Common myeloid progenitor, CD34-positive (primary cell): ENCODE measurements around the gene ERICH6B.

Experiments used
- CTCF ChIA-PET: fragments of 350-600 bp; sonication (Branson Sonifier 250); formaldehyde crosslinking; loops from one replicate; lab custom pipeline; 2021; ENCODE audit warnings: antibody characterized with exemption; lab: Charles Lee
- POLR2A ChIA-PET: fragments of 350-600 bp; sonication (Branson Sonifier 250); formaldehyde crosslinking; loops from one replicate; lab custom pipeline; 2021; ENCODE audit warnings: antibody characterized with exemption; lab: Charles Lee
- DNase-seq, 3 donors: peaks; one replicate each; pipeline versions ENCODE4 v3.0.0 to v3.0.0-alpha.2; 2013
- H3K27ac ChIP-seq, 2 experiments: 1 replicate in 1 of 2; 2 replicates in 1 of 2; pipeline ENCODE4 v1.7.0; 2013; ENCODE audit warnings: inconsistent platforms in 2 of 2, low read length in 2 of 2, mild to moderate bottlenecking in 2 of 2, low read depth in 1 of 2, moderate library complexity in 1 of 2; ENCODE audit not compliant: severe bottlenecking in 2 of 2, insufficient read depth in 1 of 2, poor library complexity in 1 of 2
- H3K27me3 ChIP-seq, 5 experiments: replicated peaks in 2 of 5; 1 replicate in 3 of 5; 2 replicates in 2 of 5; pipeline versions ENCODE4 v1.6.1 to v1.7.0; 2013; ENCODE audit warnings: low read length in 4 of 5, mild to moderate bottlenecking in 2 of 5, moderate library complexity in 2 of 5, inconsistent platforms in 1 of 5; ENCODE audit not compliant: insufficient read depth in 5 of 5, control insufficient read depth in 4 of 5
- H3K36me3 ChIP-seq, 4 experiments: 1 replicate in 2 of 4; 2 replicates in 2 of 4; pipeline versions ENCODE4 v1.6.1 to v1.7.0; 2013; ENCODE audit warnings: low read length in 3 of 4, control low read depth in 1 of 4, mild to moderate bottlenecking in 1 of 4; ENCODE audit not compliant: control insufficient read depth in 4 of 4, insufficient read depth in 4 of 4
- H3K4me1 ChIP-seq, 4 experiments: 1 replicate in 3 of 4; 2 replicates in 1 of 4; pipeline versions ENCODE4 v1.6.1 to v1.7.1; 2013; ENCODE audit warnings: low read length in 3 of 4, mild to moderate bottlenecking in 3 of 4, control low read depth in 1 of 4, inconsistent platforms in 1 of 4, moderate library complexity in 1 of 4; ENCODE audit not compliant: control insufficient read depth in 4 of 4, insufficient read depth in 4 of 4; ENCODE audit errors: control extremely low read depth in 1 of 4
- H3K4me3 ChIP-seq, 7 experiments: 1 replicate in 4 of 7; 2 replicates in 3 of 7; pipeline versions ENCODE4 v1.5.1 to v1.7.0; 2013; ENCODE audit warnings: mild to moderate bottlenecking in 7 of 7, low read length in 6 of 7, moderate library complexity in 6 of 7, inconsistent platforms in 2 of 7, low read depth in 2 of 7, control low read depth in 1 of 7; ENCODE audit not compliant: insufficient read depth in 4 of 7, control insufficient read depth in 1 of 7; ENCODE audit errors: extremely low read depth in 1 of 7
- H3K9me3 ChIP-seq, 5 experiments: 1 replicate in 4 of 5; 2 replicates in 1 of 5; pipeline versions ENCODE4 v1.6.1 to v1.7.1; 2013; ENCODE audit warnings: low read length in 4 of 5, mild to moderate bottlenecking in 2 of 5, inconsistent platforms in 1 of 5, low read depth in 1 of 5, moderate library complexity in 1 of 5; ENCODE audit not compliant: control insufficient read depth in 4 of 5, insufficient read depth in 2 of 5; ENCODE audit errors: control extremely low read depth in 1 of 5
- WGBS: methylation state at CpG from one replicate; pipeline ENCODE4 v1.1.5; 2013; ENCODE audit not compliant: insufficient coverage; 5-methylcytosine and 5-hydroxymethylcytosine counted together

ERICH6B gene

GRCh38 chr13:45538382-45538781, 77.2 kb downstream of the ERICH6B start:
- H3K27me3 ChIP-seq: no peaks in the 10 kb centered on the region
- ChIA-PET POLR2A (no interaction called here), CTCF (interaction anchor here (1.1 kb wide), 1 partner anchor 12 kb away, joined by 3 read pairs; no protein-coding TSS in a partner anchor)
- no peak for DNase-seq
- H3K9me3 ChIP-seq: no peaks in the 10 kb centered on the region
- no peak overlapping the region for H3K27ac ChIP-seq
- peaks cover 13 to 30% (median 24%) of the 10 kb centered on the region in 4 experiments for H3K36me3 ChIP-seq
- H3K4me3 ChIP-seq: no peak overlapping the region
- no CpG with 5 or more reads among the region's 2 CpGs for WGBS
- H3K4me1 ChIP-seq: no peaks in the 10 kb centered on the region

- WGBS: 100% methylated on average over 1 of the region's 1 CpG
- no peak overlapping the region for H3K4me3 ChIP-seq
- H3K27me3 ChIP-seq: no peaks in the 10 kb centered on the region
- POLR2A ChIA-PET: no interaction called here
- no peaks in the 10 kb centered on the region for H3K9me3 ChIP-seq
- CTCF ChIA-PET: interaction anchor here (0.6 kb wide), 1 partner anchor 1880 kb away, joined by 4 read pairs; no protein-coding TSS in a partner anchor
- H3K27ac ChIP-seq: no peak overlapping the region
- H3K4me1 ChIP-seq: no peaks in the 10 kb centered on the region
- H3K36me3 ChIP-seq: peaks cover 14 to 37% (median 28%) of the 10 kb centered on the region in 4 experiments
- DNase-seq: no peak
Observed at GRCh38 chr13:45537516-45537915, 78.0 kb downstream of the ERICH6B start.

- H3K4me3 ChIP-seq: no peak overlapping the region
- ChIA-PET POLR2A (no interaction called here), CTCF (no interaction called here)
- H3K27ac ChIP-seq: no peak overlapping the region
- DNase-seq: no peak
- WGBS: no CpG with 5 or more reads among the region's 2 CpGs
- H3K9me3 ChIP-seq: no peaks in the 10 kb centered on the region
- H3K4me1 ChIP-seq: no peaks in the 10 kb centered on the region
- H3K27me3 ChIP-seq: no peaks in the 10 kb centered on the region
- H3K36me3 ChIP-seq: peaks cover 15 to 43% (median 30%) of the 10 kb centered on the region in 4 experiments
Observed at GRCh38 chr13:45536224-45536623, 79.3 kb downstream of the ERICH6B start.

GRCh38 chr13:45534604-45535003, 80.9 kb downstream of the ERICH6B start:
- H3K4me1 ChIP-seq: no peaks in the 10 kb centered on the region
- ChIA-PET POLR2A (no interaction called here), CTCF (interaction anchor here (0.6 kb wide), 1 partner anchor 205 kb away, joined by 3 read pairs; no protein-coding TSS in a partner anchor)
- H3K27me3 ChIP-seq: no peaks in the 10 kb centered on the region
- no peak overlapping the region for H3K4me3 ChIP-seq
- 100% methylated on average over 8 of the region's 9 CpGs for WGBS
- no peak for DNase-seq
- H3K9me3 ChIP-seq: no peaks in the 10 kb centered on the region
- no peak overlapping the region for H3K27ac ChIP-seq
- H3K36me3 ChIP-seq: peaks cover 16 to 58% (median 38%) of the 10 kb centered on the region in 4 experiments

- H3K4me1 ChIP-seq: no peaks in the 10 kb centered on the region
- peaks cover 15 to 67% (median 43%) of the 10 kb centered on the region in 4 experiments for H3K36me3 ChIP-seq
- H3K9me3 ChIP-seq: no peaks in the 10 kb centered on the region
- no peak overlapping the region for H3K27ac ChIP-seq
- no peaks in the 10 kb centered on the region for H3K27me3 ChIP-seq
- no peak for DNase-seq
- no peak overlapping the region for H3K4me3 ChIP-seq
- 94% methylated on average over 2 of the region's 3 CpGs for WGBS
- ChIA-PET POLR2A (no interaction called here), CTCF (no interaction called here)
Observed at GRCh38 chr13:45529758-45530157, 85.8 kb downstream of the ERICH6B start.

- 100% methylated on average over 2 of the region's 6 CpGs for WGBS
- H3K36me3 ChIP-seq: peaks cover 10 to 61% (median 36%) of the 10 kb centered on the region in 4 experiments
- DNase-seq: no peak
- ChIA-PET CTCF (no interaction called here), POLR2A (no interaction called here)
- H3K9me3 ChIP-seq: no peaks in the 10 kb centered on the region
- H3K4me1 ChIP-seq: no peaks in the 10 kb centered on the region
- no peaks in the 10 kb centered on the region for H3K27me3 ChIP-seq
- no peak overlapping the region for H3K4me3 ChIP-seq
- no peak overlapping the region for H3K27ac ChIP-seq
Observed at GRCh38 chr13:45527699-45528462, 87.7 kb downstream of the ERICH6B start.

GRCh38 chr13:45522571-45522970, 93.0 kb downstream of the ERICH6B start:
- Histone ChIP-seq H3K27me3 (no peaks in the 10 kb centered on the region), H3K36me3 (peaks cover 18 to 75% (median 47%) of the 10 kb centered on the region in 4 experiments), H3K4me1 (no peaks in the 10 kb centered on the region), H3K4me3 (no peak overlapping the region), H3K9me3 (no peaks in the 10 kb centered on the region), H3K27ac (no peak overlapping the region)
- DNase-seq: no peak
- WGBS: 100% methylated on average over 1 of the region's 2 CpGs
- ChIA-PET CTCF (no interaction called here), POLR2A (no interaction called here)
